Mesendoderm (in vitro differentiated cells): ENCODE measurements around the gene FCN2.

Experiments
- DNase-seq: peaks from one replicate; pipeline ENCODE4 v3.0.0; 2013
- H2AK5ac ChIP-seq: 2 replicates; pipeline ENCODE4 v1.6.1; 2013; ENCODE audit warnings: low read length, inconsistent platforms
- H2BK120ac ChIP-seq: 2 replicates; pipeline ENCODE4 v1.6.1; 2013; ENCODE audit warnings: low read depth, mild to moderate bottlenecking, low read length, moderate library complexity, mixed read lengths
- H2BK15ac ChIP-seq: replicated peaks from 2 replicates; pipeline ENCODE4 v1.6.1; 2013; ENCODE audit warnings: low read depth, mild to moderate bottlenecking, moderate library complexity
- H2BK5ac ChIP-seq: 2 replicates; pipeline ENCODE4 v1.6.1; 2013; ENCODE audit warnings: low read length, inconsistent platforms
- H3K18ac ChIP-seq: 2 replicates; pipeline ENCODE4 v1.6.1; 2013; ENCODE audit warnings: mild to moderate bottlenecking, low read length, mixed read lengths
- H3K23ac ChIP-seq: one replicate; pipeline ENCODE4 v1.6.1; 2013; ENCODE audit warnings: low read length
- H3K27ac ChIP-seq: 2 replicates; pipeline ENCODE4 v1.5.1; 2013; ENCODE audit warnings: low read depth, mild to moderate bottlenecking, inconsistent platforms, low read length, moderate library complexity
- H3K27me3 ChIP-seq: 2 replicates; pipeline ENCODE4 v1.6.1; 2013; ENCODE audit warnings: low read length, control low read depth, mild to moderate bottlenecking, inconsistent platforms; ENCODE audit not compliant: insufficient read depth, poor library complexity
- H3K36me3 ChIP-seq: 2 replicates; pipeline ENCODE4 v1.6.1; 2013; ENCODE audit warnings: low read length, inconsistent platforms; ENCODE audit not compliant: control insufficient read depth, insufficient read depth
- H3K4ac ChIP-seq: one replicate; pipeline ENCODE4 v1.6.1; 2013; ENCODE audit warnings: low read depth, mild to moderate bottlenecking, low read length, moderate library complexity
- H3K4me1 ChIP-seq: 2 replicates; pipeline ENCODE4 v1.6.1; 2013; ENCODE audit warnings: low read depth, low read length, inconsistent platforms; ENCODE audit not compliant: control insufficient read depth
- H3K4me2 ChIP-seq: 2 replicates; pipeline ENCODE4 v1.6.1; 2013; ENCODE audit warnings: low read length
- H3K4me3 ChIP-seq: 2 replicates; pipeline ENCODE4 v1.5.1; 2013; ENCODE audit warnings: mild to moderate bottlenecking, low read length
- H3K56ac ChIP-seq: one replicate; pipeline ENCODE4 v1.6.1; 2013; ENCODE audit warnings: low read length
- H3K79me1 ChIP-seq: 2 replicates; pipeline ENCODE4 v1.6.1; 2013; ENCODE audit warnings: low read length, inconsistent platforms
- H3K79me2 ChIP-seq: 2 replicates; pipeline ENCODE4 v1.6.1; 2013; ENCODE audit warnings: mild to moderate bottlenecking, low read length; ENCODE audit not compliant: control insufficient read depth, insufficient read depth
- H3K9ac ChIP-seq: 2 replicates; pipeline ENCODE4 v1.6.1; 2013; ENCODE audit warnings: low read length, inconsistent platforms
- H4K5ac ChIP-seq: one replicate; pipeline ENCODE4 v1.6.1; 2013; ENCODE audit warnings: low read length
- H4K8ac ChIP-seq: one replicate; pipeline ENCODE4 v1.6.1; 2013; ENCODE audit warnings: low read depth, mild to moderate bottlenecking, control low read depth, low read length, moderate library complexity
- WGBS: extraction: QIAGEN DNeasy Blood & Tissue Kit; methylation state at CpG from one replicate; pipeline ENCODE4 v1.1.7; 2013; ENCODE audit warnings: low lambda C conversion rate, missing lambda C conversion rate; ENCODE audit not compliant: insufficient coverage; ENCODE audit errors: extremely low coverage; 5-methylcytosine and 5-hydroxymethylcytosine counted together

FCN2 gene

DNA sequence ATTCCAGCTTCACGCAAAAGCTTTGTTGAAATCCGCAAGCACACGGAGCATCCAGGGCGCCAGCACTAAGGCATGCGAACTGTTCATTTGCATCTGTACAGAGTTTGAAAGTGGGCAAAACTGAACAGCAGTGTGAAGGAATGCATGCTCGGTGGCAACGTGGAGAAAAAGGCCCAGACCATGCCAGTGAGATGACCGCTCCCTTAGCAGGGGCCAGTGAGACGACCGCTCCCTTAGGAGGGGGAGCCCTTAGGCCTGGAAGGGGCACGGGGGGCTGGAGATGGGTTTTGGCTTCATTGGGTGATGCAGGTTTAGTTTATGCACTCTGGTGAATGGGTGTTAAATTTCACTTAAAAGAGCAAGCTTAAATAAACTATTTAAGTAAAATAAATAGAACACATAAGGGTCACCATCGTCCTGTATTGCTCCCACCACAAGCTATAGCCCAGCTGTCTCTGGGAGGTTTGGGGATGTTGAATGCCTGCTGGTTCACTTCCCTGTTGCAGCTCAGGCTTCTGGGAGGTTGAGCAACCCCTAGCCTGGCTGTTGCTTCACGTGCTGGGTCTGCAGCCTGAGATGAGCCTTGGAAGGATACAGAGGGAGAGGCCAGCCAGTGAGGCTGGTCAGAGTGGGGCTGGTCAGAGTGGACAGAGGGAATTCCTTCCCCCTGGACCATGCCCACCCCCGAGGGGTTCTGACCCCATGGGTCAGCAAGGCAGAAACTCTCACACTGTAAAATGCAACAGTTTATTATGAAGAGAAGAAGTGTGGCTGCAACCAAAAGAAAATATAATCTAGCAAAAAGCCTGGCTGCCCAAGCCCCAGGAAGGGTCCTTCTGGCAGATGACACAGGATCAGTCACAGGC, 41.7 kb downstream of the FCN2 start:
- no CpG with 5 or more reads among the region's 14 CpGs for WGBS

DNA sequence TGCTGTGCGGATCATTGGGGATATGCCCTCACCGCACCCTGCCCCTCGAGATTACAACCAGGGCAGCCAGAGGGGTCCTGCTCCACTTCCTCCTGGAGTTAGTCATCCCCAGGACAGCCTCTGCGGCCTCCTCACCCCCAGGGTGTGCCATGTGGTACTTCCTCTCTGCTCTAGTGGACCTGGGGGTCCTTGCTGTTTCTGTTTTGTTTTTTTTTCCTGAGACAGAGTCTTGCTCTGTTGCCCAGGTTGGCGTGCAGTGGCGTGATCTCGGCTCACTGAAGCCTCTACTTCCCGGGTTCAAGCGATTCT, 42.3 kb downstream of the FCN2 start:
- Histone ChIP-seq H4K8ac (no peak overlapping the region), H3K79me2 (no peaks in the 10 kb centered on the region), H3K79me1 (no peaks in the 10 kb centered on the region), H3K4me2 (no peak overlapping the region), H3K56ac (no peak overlapping the region), H3K9ac (no peak overlapping the region), H3K4ac (no peak overlapping the region), H3K36me3 (no peaks in the 10 kb centered on the region), H2BK5ac (no peak overlapping the region), H2AK5ac (no peak overlapping the region), H3K23ac (no peak overlapping the region), H3K4me3 (no peak overlapping the region), H2BK120ac (no peak overlapping the region), H3K4me1 (no peaks in the 10 kb centered on the region), H4K5ac (no peak overlapping the region), H3K27me3 (no peaks in the 10 kb centered on the region), H3K18ac (no peak overlapping the region), H2BK15ac (no peak overlapping the region), H3K27ac (no peak overlapping the region)
- no CpG with 5 or more reads among the region's 9 CpGs for WGBS
- DNase-seq: no peak

More for the DNA sequence above, 41.7 kb downstream of the FCN2 start:
- Histone ChIP-seq H3K27ac (no peak overlapping the region), H3K36me3 (no peaks in the 10 kb centered on the region), H3K23ac (no peak overlapping the region), H2AK5ac (no peak overlapping the region), H3K79me2 (no peaks in the 10 kb centered on the region), H2BK5ac (no peak overlapping the region), H3K4me1 (no peaks in the 10 kb centered on the region), H3K4me3 (no peak overlapping the region), H3K4me2 (no peak overlapping the region), H3K79me1 (no peaks in the 10 kb centered on the region), H3K4ac (no peak overlapping the region), H2BK15ac (no peak overlapping the region), H3K18ac (no peak overlapping the region), H3K27me3 (no peaks in the 10 kb centered on the region), H4K5ac (no peak overlapping the region), H3K56ac (no peak overlapping the region), H2BK120ac (no peak overlapping the region), H3K9ac (no peak overlapping the region), H4K8ac (no peak overlapping the region)
- no peak for DNase-seq

DNA sequence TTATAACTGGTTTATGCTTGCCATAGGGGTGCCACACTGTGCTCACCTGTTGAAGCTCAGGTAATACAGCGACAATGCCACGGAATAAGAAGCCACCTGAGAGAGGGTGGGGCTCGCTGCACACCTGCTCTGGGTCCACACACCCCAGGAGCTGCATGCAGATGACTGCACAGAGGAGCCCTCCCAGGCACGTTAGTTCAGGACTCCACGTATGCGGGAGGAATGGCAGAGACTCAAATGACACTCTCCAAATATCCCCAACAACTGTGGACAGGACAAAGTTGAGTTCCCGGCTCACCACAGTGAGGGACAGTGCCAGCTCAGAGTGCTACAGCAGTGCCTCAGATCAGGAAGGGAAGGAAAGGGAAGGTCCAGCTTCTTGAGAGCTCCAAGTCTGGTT, 42.9 kb downstream of the FCN2 start:
- H2AK5ac ChIP-seq: no peak overlapping the region
- H3K4me1 ChIP-seq: no peaks in the 10 kb centered on the region
- WGBS: no CpG with 5 or more reads among the region's 7 CpGs
- H3K23ac ChIP-seq: no peak overlapping the region
- H3K79me1 ChIP-seq: no peaks in the 10 kb centered on the region
- no peaks in the 10 kb centered on the region for H3K36me3 ChIP-seq
- no peak for DNase-seq
- H3K18ac ChIP-seq: no peak overlapping the region
- no peak overlapping the region for H4K8ac ChIP-seq
- no peak overlapping the region for H3K27ac ChIP-seq
- no peak overlapping the region for H4K5ac ChIP-seq
- no peaks in the 10 kb centered on the region for H3K79me2 ChIP-seq
- no peak overlapping the region for H2BK5ac ChIP-seq
- H2BK120ac ChIP-seq: no peak overlapping the region
- no peak overlapping the region for H3K56ac ChIP-seq
- no peak overlapping the region for H3K4me3 ChIP-seq
- no peaks in the 10 kb centered on the region for H3K27me3 ChIP-seq
- no peak overlapping the region for H3K4ac ChIP-seq
- no peak overlapping the region for H3K9ac ChIP-seq
- H2BK15ac ChIP-seq: no peak overlapping the region
- H3K4me2 ChIP-seq: no peak overlapping the region

DNA sequence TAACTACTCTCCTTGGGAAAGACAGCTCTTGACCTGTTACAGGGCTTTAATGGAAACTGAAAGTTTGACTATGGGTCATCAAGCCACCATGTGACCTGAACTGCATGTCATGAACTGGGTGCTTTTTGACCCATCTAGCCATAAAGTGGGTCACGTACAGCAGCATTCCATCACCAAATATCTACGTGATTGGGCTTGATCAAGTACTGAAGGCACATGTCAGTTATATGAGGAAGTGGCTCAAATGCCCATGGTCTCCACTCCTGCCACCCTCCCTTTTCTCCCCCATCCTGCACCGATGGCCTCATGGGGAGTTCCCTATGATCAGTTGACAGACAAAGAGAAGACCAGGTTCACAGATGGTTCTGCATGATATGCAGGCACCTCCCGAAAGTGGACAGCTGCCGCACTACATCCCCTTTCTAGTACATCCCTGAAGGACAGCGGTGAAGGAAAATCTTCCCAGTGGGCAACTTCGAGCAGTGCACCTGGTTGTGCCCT, 44.5 kb downstream of the FCN2 start:
- WGBS: no CpG with 5 or more reads among the region's 7 CpGs
- Histone ChIP-seq H3K79me2 (no peaks in the 10 kb centered on the region), H3K27ac (no peak overlapping the region), H3K27me3 (no peaks in the 10 kb centered on the region), H2BK5ac (no peak overlapping the region), H3K9ac (no peak overlapping the region), H3K4me1 (no peaks in the 10 kb centered on the region), H2BK15ac (no peak overlapping the region), H3K4me2 (no peak overlapping the region), H2AK5ac (no peak overlapping the region), H3K79me1 (no peaks in the 10 kb centered on the region), H3K23ac (no peak overlapping the region), H3K56ac (no peak overlapping the region), H3K36me3 (no peaks in the 10 kb centered on the region), H3K4ac (no peak overlapping the region), H3K18ac (no peak overlapping the region), H4K5ac (no peak overlapping the region), H4K8ac (no peak overlapping the region), H3K4me3 (no peak overlapping the region), H2BK120ac (no peak overlapping the region)
- no peak for DNase-seq

DNA sequence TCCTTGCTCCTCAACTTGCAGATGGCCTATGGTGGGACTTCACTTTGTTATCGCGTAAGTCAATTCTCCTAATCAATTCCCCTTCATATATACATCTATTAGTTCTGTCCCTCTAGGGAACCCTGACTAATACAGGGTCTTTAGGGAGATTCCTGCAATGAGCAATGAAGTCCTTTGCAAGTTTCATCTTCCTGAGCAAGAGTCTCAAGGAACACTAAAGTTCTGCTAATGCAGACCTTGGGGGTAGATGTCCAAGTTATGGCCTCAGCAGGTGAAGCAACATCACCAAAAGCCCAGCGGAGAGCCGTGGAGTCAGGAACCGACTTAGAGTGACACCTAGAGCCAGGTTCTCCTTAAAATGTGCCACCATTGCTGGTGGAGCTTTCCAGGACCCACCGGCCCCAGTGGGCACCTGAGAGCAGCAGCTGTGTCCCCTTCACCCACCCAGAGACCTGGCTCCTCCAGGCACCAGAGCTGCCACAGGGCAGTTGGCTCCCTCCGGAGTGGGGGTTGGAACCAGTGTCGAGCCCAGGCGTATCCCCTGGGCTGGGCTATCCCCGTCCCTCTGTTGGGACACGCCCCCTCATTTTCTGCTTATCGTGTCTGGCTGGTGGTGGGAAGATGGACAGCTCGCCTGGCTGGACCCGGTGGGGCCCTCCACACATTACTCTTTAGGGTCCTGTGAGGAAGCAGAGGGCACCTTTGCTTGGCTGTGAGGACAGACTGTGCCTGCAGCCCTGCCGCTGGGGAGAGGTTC, 48.0 kb downstream of the FCN2 start:
- H3K18ac ChIP-seq: no peak overlapping the region
- H3K4me2 ChIP-seq: no peak overlapping the region
- no peak overlapping the region for H3K27ac ChIP-seq
- H2BK15ac ChIP-seq: no peak overlapping the region
- H4K5ac ChIP-seq: no peak overlapping the region
- H3K4me3 ChIP-seq: no peak overlapping the region
- no peaks in the 10 kb centered on the region for H3K27me3 ChIP-seq
- no peak overlapping the region for H4K8ac ChIP-seq
- H3K79me2 ChIP-seq: no peaks in the 10 kb centered on the region
- no peak overlapping the region for H2AK5ac ChIP-seq
- no CpG with 5 or more reads among the region's 15 CpGs for WGBS
- no peaks in the 10 kb centered on the region for H3K79me1 ChIP-seq
- H2BK120ac ChIP-seq: no peak overlapping the region
- no peaks in the 10 kb centered on the region for H3K4me1 ChIP-seq
- H2BK5ac ChIP-seq: no peak overlapping the region
- no peak overlapping the region for H3K9ac ChIP-seq
- DNase-seq: no peak
- H3K56ac ChIP-seq: no peak overlapping the region
- H3K23ac ChIP-seq: no peak overlapping the region
- H3K4ac ChIP-seq: no peak overlapping the region
- H3K36me3 ChIP-seq: no peaks in the 10 kb centered on the region
